HG03108 (cell line): ENCODE data around the gene TMTC2.
"Not testable (repeated sequence)": the region's sequence is repeated elsewhere in the genome, so short reads cannot be mapped to it uniquely, and the experiment has no call there.

Experiments used
- ATAC-seq: cut with Tn5 transposase; IDR thresholded peaks from one replicate; pipeline ENCODE4 v1.9.1; 2021; ENCODE audit warnings: moderate library complexity; ENCODE audit not compliant: unreplicated experiment

TMTC2 gene

DNA sequence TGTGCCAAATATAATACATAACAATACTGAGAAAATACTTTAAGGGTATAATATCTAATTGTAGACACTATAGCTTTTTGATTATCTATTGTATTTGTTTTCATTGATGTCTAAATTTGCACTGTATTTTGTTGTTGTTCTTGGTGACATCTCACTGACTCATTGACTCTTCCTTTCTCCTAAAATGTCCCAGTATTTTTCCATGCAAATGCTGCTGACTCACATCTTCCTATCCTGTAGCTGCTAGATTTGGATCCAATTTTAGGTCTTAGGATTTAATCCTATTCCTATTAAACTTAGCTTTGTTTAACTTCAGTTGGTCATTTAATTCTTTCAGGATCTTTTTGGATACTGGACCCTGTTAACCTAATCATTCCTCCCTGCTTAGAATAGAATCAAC, 148.5 kb downstream of the TMTC2 start:
- no peak for ATAC-seq

DNA sequence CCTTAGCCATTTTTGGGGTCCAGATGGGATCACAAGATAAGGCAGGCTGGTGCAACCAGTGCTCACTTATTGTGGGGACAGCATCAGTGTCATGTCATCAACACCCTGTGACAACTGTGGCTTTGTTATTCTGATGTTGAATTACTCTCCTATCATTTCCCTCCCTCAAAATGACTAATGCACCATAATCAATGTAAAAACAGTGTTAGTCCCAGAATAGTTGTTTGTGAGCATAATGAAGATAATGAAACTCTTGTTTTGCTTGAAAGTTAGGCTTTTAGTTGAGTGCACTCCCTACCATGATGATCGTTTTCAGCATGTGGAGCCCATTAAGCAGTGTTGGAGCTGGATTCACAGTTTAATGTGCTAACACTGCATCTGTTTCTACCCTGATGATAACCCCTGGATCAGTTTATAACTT, 151.4 kb downstream of the TMTC2 start:
- ATAC-seq = no peak

DNA sequence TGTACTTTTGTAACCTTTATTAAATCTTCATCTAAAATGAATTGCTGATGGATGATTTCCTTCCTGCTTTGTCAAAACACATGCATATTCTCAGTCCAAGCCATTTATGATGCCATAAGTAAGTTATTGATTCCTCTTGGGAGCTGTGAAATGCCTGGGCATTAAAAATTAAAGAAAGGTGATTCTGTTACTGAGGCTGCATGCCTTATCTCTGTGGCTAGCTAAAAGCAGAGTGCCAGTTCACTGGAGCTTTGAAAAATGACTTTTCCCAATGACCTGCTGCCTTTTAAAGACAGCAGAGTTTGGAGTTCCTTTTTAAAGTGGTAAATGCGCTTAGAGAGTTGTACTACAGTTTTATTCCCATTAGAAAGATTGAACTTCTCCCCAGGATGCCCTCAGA, 152.1 kb downstream of the TMTC2 start:
- ATAC-seq = no peak

DNA sequence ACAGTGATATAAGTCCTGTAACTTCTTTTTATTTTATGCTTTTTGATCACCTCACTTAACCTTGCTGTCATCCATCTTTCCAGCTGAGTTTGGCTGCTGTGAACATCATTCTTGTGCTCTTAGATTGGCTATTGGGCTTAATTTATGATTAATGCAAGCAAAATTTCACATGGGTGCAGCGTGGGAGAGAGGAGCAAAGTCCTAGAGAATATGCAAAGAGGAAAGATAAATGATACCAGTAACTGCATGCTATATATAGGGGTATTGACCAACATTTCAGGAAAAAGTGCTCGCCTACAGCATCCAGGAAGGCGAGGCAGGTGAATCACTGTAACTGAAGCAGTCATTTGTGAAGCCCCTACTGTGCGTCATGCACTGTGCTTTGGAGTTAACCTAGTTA, 153.1 kb downstream of the TMTC2 start:
- no peak for ATAC-seq

DNA sequence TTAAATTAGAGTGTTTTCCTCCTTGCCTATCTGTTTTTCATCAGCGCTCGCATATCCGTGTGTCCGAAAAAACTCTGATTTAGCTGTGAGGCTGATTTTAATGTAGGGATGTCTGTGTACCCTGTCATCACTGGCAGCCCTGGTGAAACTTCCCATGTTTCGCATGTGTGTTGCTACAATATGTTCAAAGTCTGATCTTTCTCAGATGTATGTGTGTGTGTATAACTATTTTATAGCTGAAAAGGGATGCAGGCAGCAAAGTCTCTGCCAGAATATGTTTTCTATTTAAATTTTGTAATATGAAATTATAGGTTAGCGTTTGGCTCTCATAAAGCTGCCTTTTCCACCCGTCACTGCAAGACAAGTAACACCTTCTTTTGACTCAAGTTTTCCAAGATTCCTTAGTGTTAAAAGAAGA, 154.8 kb downstream of the TMTC2 start:
- ATAC-seq = no peak

DNA sequence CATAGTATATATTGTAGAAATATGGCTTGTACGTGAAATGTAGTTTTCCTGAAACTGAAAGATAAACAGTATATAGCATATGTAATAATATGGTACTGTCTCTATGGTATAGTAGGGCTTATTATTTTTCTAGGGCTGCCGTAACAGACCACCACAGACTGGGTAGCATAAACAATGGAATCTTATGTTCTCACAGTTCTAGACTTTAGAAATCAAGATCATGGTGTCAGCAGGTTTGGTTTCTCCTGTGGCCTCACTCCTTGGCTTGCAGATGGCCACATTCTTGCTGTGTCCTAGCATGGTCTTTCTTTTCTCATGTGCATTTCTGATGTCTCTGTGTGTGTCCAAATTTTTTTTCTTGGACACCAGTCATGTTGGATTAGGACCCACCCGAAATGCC, 155.8 kb downstream of the TMTC2 start:
- ATAC-seq = no peak

DNA sequence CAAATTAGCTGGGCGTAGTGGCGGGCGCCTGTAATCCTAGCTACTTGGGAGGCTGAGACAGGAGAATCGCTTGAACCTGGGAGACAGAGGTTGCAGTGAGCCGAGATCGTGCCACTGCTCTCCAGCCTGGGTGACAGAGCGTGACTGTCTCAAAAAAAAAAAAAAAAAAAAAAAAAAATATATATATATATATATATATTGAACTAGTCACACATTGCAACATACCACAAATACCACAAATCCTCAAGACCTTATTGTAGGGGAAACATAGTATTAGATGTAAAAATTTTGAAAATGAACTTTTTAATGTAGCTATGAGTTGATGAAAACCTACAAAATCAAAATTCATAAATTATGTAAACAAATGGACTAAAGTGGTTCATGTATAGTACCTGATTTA, 158.4 kb downstream of the TMTC2 start:
- not testable (repeated sequence) for ATAC-seq

DNA sequence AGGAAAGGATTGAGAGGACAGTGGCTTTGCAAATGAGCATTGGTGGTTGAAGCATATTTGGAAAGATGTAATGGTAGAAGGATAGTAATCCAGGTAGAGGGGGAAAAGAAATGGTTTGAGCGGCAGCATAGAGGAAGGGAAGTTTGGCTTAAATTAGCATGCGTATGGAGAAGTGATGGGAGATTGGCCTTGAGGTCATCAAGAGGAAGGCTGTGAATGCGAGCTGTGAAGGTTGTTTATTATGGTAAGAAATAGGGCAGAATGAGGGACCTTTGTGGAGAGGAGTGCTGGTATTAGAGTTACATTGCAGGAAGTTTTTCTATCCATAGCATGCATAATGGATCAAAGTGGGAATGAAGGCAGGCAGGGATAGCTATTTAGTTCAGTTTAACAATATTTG, 162.1 kb downstream of the TMTC2 start:
- ATAC-seq = no peak

DNA sequence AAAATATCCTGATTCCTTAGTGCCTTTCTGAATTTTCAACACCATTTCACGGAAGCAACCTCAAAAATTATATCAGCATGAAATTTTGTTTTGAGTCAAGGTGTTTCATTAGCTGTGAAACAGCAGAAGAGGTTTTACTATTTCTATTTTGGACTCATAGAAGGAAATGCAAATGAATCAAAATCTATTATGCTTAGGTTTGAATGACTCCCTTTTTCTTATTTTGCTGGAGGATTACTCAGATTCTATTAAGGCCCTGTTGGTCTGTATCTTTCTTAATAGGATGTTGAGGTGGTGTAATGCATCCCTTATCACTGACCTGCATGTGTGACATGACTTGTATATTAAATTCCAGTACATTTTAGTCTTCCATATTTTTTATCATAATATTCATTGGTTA, 165.8 kb downstream of the TMTC2 start:
- no peak for ATAC-seq

DNA sequence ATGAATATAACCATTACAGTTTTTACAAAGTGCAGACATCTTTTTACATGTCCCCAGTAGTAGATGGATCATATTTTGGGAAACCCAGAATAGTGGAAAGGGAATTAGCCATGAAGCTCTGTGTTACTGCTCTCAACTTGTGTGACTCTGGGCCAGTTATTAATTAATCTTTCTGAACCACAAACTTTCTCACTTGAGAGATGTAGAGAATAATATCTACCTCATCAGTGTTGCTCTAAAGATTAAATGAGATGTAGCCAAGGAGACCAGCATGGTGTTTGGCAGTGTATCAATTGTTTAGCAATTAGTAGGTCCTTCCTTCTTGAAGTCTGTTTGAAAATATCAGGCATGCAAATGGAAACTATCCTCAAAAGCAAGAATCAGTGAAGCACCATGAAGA, 169.2 kb downstream of the TMTC2 start:
- ATAC-seq = peak; percentile 79

DNA sequence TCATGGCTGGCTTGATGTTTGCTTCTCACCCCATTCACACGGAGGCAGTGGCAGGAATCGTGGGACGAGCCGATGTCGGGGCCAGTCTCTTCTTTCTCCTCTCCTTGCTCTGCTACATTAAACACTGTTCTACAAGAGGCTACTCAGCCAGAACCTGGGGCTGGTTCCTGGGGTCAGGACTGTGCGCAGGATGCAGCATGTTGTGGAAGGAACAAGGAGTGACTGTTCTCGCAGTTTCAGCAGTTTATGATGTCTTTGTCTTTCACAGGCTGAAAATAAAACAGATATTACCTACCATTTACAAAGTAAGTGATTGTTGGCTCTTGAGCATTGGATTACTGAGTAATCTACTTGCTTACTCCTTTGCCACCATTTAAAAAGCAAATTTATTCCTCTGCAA, 170.6 kb downstream of the TMTC2 start:
- no peak for ATAC-seq

DNA sequence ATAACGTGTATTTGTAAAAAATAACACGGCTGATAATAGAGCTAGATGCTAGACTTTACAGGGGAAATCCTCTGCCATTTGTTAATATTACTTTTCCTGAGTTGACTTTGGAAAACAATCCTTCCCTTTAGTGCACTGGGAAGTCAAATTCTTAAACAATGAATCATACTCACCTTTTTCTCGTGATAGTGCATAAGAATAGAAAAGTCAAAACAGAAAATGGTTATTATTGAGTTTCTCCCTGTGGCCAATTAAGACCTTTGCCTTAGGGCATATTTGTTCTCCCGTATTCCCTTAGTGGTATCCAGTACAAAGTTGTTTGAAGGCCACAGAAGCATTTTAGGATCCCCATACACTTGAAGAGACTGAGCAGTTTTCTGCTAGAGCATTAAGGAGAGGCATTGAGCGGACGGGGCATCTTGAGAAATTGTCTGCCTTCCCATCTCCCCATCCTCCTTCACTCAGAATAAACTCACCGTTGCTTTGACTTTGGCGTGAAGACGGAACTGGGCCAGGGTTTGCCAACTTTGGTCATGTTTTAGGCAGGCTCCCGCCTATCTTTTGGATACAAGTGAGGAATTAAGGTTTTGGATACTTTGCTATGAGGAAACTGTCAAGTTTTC, 171.3 kb downstream of the TMTC2 start:
- no peak for ATAC-seq

DNA sequence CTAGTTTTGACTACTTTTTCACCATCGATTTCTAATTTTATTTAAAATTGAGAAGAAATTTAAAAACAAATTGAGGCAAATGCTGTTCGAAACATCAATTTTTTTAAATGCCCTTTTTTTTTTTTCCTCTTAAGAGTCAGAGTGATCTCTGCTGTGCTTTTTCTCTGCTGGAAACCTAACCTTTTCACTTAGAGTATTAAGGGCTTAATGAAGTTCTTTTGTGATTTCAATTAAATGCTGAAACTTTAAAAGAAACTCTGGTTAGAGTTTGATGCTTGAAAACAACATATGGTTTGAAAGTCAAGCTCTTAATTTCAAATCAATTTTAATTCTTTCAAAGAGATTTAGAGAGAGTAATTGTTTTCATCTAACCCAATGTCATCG, 171.8 kb downstream of the TMTC2 start:
- ATAC-seq = no peak

DNA sequence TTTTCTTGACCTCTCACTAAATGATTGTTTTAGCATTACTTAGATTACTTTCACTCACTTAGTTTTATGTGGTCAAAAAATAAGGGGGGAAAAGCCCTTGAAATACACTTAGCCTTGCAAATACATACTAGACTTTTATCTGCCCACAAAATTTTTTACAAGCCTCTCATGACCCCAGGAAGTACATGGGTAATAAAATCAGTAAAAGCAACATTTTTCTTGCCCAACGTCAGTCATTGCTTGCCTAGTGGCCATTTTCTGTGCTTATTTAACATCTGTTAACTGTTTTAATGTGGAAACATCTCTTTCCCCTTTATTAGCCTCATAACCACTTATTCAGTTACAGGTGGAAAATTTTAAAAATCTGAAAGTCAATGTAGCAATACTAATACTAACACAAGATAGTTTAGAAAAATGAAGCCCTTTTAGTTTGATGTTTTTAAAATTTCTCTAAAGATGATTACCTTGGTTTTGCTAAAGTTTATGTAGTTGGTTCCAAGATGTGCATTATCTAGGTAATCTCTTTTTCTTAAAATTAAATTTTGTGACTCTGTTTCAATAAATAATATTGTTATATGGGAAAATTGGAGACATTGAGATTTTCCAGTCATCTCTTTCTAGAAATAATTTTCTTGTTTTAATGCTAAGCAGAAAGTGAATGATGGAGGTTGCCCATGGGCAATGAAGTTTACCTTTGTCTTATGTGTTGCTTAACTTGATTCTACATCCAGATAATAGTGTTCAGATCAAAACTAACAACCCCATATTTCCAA, 175.5 kb downstream of the TMTC2 start:
- no peak for ATAC-seq

DNA sequence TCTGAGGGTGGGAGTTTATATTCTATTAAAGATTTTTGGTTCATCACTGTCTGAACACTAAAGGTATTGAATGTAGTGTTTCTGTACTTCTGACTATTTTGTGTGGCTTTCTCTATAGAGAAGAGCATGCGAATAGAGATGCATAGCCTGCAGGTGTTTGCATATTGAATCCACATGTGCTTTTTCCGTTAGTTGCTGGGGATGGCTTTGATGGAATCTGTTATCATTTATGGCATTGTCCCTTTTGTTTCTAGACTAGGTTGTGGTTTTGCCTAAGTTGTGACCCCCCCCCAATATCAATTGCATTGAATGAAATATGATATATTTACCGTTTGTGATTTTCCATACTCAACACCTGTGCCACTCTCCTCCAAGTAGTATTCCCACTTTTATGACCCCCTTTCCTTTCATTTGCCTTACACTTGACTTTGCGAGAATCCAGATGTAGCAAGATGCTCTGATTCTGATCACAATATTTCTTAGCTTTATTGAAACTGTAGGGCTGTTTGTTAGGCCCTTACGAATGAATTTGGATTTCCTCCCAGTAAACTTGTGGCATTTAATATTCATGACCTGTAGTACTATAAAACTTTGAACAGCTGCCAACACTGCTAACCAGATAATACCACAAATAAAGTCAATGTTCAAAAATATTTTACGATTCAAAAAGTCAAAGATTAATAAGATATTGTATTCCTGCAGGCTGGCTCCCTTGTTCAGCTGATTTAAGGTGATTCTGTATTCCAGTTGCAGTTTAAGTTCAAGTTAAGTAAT, 176.4 kb downstream of the TMTC2 start:
- no peak for ATAC-seq

DNA sequence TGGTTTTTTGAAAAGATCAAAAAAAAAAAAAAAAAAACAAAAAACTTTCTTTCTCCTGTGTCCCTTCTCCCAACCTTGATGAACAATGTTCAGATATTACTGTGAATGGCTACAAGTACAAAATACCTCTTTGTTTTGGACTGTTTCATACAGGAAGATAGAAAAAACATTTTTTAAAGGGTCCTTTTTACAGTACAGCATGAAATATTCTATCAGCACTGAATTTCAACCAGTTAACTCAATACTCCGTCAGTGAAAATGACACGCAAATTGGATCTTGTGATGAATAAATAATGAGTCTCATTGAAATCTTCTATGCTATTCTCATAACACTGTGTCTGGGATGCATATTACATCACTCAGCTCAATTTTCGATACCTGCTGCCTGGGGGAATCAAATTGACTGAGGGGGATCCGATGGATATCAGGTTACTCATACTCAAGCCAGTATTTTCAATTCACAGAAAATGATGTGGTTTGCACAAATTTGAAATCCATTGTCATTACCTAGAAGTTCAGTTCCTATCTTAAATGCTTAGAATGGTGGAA, 179.6 kb downstream of the TMTC2 start:
- no peak for ATAC-seq

DNA sequence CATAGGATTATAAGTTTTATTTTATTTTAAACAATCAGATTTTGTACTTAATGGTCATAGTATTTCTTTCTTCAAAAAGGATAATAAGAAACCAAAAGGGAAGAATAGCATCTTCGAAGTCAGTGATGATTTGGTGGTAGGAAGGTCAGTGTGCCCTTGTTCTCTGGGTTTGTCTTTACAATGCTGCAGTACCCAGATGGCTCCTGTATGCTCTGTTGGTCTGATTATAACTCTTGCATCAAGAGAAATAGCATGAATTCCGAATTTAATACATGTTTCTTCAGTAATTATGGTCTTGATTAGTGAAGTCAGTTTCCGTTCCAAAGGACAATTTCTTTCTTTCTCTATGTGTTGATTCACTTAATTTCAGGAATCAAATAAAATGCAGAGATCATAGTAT, 180.2 kb downstream of the TMTC2 start:
- ATAC-seq = no peak

DNA sequence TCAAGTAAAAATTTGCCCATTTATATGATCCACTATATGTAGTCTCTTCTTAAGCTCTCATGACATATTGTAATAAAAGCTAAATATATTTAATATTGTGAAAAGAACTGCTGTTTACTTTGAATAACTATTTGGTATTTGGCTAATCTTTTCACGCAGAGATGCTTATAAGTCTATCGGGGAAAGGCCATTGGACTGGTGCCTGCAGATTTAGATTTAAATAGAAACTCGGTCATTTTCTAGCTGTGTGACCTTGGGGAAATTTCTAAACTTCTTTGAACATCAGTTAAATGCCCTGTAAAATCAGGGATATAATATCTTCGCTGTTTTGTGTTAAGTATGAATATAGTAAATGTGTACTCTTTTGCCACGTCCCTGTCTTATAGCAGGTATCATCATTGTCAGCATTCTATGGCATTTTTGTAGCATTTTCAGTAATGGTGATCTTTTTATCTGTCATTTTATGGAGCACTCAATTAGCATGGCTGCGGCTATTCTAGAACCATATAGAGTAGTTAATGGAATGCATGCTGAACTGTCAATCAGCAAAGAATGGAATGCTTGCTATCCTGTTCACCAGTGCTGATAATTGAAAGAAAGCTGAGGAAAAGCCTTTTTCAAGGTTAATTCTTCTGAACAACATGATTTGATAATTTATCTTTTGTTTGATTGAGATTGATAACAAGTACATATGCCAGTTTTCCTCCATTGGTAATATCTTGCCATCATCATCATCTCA, 181.2 kb downstream of the TMTC2 start:
- ATAC-seq = no peak

DNA sequence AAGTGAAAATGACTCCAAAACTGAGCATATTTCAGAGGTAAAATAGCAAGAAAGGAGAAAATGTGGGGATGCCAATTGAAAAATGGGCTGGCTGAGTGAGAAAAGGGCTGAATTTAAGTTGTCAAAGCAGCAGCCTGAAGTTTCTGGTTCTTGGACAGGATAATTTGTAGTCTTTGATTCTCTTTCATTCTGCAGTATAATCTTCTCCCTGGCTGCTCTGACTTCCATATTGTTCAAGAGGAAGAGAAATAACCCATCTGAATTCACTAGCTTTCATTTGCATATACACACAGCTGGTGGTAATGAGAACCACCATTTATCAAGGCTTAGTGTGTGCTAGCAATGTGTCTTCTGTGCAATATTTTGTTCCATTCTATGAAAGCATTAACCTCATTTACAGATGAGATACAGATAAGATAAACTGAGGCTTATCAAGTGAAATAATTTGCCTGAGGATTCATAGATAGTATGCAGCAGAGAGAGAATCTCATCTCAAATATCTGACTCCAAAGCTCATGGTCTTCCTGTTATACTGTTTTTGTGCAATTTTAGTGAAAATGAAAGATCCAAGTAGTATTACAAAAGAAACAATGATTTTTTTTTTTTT, 184.2 kb downstream of the TMTC2 start:
- ATAC-seq = no peak

DNA sequence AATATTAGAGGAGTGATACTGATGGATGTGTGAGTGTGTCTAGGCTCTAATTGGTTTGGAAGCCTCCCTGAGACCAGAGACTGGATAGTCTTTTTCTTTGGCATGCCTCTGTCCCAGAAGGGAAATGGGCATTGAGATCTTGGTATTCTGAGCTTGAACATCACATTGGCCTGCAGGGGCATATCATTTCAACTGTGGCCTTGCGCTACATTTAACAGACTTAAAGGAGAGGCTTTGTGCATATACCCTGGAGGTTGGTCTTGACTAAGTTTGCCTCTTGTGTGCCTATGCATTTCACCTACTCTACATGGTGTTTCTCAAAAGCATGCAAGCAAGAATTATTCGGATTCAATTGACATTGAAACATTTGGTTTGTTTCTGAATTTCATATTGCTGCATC, 185.4 kb downstream of the TMTC2 start:
- ATAC-seq = no peak

DNA sequence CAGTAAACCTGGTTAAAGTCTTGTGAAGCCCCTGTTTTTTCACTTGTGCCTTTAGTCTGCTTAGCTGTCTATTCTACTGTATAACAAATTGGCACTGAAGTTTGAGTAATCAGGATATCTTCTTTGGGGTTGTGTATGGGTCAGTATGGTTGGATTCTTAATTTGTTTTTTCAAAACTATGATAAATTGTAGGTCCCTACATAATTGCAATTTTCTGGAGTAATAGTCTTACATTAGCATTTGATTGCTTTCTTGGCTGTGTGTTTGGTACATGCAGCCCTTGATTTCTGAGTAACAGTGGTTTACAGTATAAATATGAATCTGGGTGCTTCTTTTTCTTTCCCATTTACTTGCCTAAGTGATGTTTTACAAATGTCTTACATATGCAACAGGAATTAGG, 186.6 kb downstream of the TMTC2 start:
- ATAC-seq = no peak
